Activated CD4-positive, alpha-beta T cell treated with anti-CD3 and anti-CD28 coated beads, Interleukin-2, amount 50 U/mL, for 4 hours (primary cell): ENCODE data around the gene FAM120A.
"Not testable (repeated sequence)": the region's sequence is repeated elsewhere in the genome, so short reads cannot be mapped to it uniquely, and the experiment has no call there.

Experiments
- DNase-seq, 2 experiments: peaks; one replicate each; pipeline ENCODE4 v3.0.0-alpha.2; 2020

The FAM120A gene

GRCh38 chr9:93512170-93512812, 60.8 kb downstream of the FAM120A start:
- DNase-seq: not testable (repeated sequence)

- DNase-seq: no peak
These were observed 62.1 kb downstream of the FAM120A start for GRCh38 chr9:93513606-93514005.

GRCh38 chr9:93517331-93517730, 65.8 kb downstream of the FAM120A start:
- no peak for DNase-seq

- DNase-seq: no peak
These were observed 69.0 kb downstream of the FAM120A start for GRCh38 chr9:93520523-93520922.

- no peak for DNase-seq
These were observed 71.3 kb downstream of the FAM120A start for GRCh38 chr9:93522736-93523135.

GRCh38 chr9:93523518-93524144, 72.1 kb downstream of the FAM120A start:
- no peak for DNase-seq

GRCh38 chr9:93525476-93525875, 74.0 kb downstream of the FAM120A start:
- DNase-seq: no peak

- no peak for DNase-seq
These were observed 79.9 kb downstream of the FAM120A start for GRCh38 chr9:93531374-93531773.

- no peak for DNase-seq
These were observed 80.7 kb downstream of the FAM120A start for GRCh38 chr9:93532141-93532540.

- no peak for DNase-seq
These were observed 82.4 kb downstream of the FAM120A start for GRCh38 chr9:93533863-93534262.

GRCh38 chr9:93536167-93536566, 84.7 kb downstream of the FAM120A start:
- no peak for DNase-seq

- DNase-seq: no peak
These were observed 85.4 kb downstream of the FAM120A start for GRCh38 chr9:93536874-93537273.

GRCh38 chr9:93540305-93540704, 88.8 kb downstream of the FAM120A start:
- no peak for DNase-seq

GRCh38 chr9:93541005-93541404, 89.5 kb downstream of the FAM120A start:
- DNase-seq: no peak

- DNase-seq: no peak
These were observed 90.3 kb downstream of the FAM120A start for GRCh38 chr9:93541581-93542349.

- no peak for DNase-seq
These were observed 91.6 kb downstream of the FAM120A start for GRCh38 chr9:93543117-93543516.

GRCh38 chr9:93546356-93546755, 94.9 kb downstream of the FAM120A start:
- DNase-seq: no peak

- DNase-seq: no peak
These were observed 98.1 kb downstream of the FAM120A start for GRCh38 chr9:93549611-93550010.

GRCh38 chr9:93552923-93553322, 101.4 kb downstream of the FAM120A start:
- DNase-seq: no peak

- DNase-seq: no peak
These were observed 103.9 kb downstream of the FAM120A start for GRCh38 chr9:93555370-93555769.

GRCh38 chr9:93557366-93558137, 106.1 kb downstream of the FAM120A start:
- no peak for DNase-seq

GRCh38 chr9:93558503-93558902, 107.0 kb downstream of the FAM120A start:
- no peak for DNase-seq

GRCh38 chr9:93560991-93561390, 109.5 kb downstream of the FAM120A start:
- DNase-seq: no peak
